ENCODE measurements around the gene GPX5.
"Not testable (repeated sequence)": the region's sequence is repeated elsewhere in the genome, so short reads cannot be mapped to it uniquely, and the experiment has no call there.

DNA sequence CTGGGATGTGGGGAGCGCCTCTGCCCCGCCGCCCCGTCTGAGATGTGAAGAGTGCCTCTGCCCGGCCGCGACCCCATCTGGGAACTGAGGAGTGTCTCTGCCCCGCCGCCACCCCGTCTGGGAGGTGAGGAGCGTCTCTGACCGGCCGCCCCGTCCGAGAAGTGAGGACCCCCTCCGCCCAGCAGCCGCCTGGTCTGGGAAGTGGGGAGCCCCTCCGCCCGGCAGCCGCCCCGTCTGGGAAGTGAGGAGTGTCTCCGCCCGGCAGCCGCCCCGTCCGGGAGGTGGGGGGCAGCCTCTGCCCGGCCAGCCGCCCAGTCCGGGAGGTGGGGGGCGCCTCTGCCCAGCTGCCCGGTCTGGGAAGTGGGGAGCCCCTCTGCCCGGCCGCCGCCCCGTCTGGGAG, 23.5 kb upstream of the GPX5 start:
- TF ChIP-seq, protein P1, sequence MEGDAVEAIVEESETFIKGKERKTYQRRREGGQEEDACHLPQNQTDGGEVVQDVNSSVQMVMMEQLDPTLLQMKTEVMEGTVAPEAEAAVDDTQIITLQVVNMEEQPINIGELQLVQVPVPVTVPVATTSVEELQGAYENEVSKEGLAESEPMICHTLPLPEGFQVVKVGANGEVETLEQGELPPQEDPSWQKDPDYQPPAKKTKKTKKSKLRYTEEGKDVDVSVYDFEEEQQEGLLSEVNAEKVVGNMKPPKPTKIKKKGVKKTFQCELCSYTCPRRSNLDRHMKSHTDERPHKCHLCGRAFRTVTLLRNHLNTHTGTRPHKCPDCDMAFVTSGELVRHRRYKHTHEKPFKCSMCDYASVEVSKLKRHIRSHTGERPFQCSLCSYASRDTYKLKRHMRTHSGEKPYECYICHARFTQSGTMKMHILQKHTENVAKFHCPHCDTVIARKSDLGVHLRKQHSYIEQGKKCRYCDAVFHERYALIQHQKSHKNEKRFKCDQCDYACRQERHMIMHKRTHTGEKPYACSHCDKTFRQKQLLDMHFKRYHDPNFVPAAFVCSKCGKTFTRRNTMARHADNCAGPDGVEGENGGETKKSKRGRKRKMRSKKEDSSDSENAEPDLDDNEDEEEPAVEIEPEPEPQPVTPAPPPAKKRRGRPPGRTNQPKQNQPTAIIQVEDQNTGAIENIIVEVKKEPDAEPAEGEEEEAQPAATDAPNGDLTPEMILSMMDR (IDR thresholded peaks at IDR 0.05), result not testable (repeated sequence)
- not testable (repeated sequence) for TF ChIP-seq POLR2A, POLR2AphosphoS5 (IDR thresholded peaks at IDR 0.05)
